Measurements from ENCODE around the gene ODAPH.

DNA sequence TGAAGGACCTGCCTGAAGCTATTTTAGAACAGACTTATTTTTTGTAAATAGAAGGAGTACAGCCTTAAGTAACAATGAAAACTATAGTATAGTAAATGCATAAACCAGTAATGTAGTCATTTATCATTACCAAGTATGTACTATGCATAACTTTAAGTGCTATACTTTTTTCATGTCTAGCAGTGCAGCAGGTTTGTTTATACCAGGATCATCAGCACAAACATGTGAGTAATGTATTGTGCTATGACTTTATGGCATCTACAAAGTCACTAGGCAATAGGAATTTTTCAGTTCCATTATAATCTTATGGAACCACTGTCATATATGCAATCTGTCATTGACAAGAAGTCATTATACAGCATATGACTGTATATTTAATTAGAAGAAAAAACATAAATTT, 3.4 kb upstream of the ODAPH start:
- TF ChIP-seq, protein P1, sequence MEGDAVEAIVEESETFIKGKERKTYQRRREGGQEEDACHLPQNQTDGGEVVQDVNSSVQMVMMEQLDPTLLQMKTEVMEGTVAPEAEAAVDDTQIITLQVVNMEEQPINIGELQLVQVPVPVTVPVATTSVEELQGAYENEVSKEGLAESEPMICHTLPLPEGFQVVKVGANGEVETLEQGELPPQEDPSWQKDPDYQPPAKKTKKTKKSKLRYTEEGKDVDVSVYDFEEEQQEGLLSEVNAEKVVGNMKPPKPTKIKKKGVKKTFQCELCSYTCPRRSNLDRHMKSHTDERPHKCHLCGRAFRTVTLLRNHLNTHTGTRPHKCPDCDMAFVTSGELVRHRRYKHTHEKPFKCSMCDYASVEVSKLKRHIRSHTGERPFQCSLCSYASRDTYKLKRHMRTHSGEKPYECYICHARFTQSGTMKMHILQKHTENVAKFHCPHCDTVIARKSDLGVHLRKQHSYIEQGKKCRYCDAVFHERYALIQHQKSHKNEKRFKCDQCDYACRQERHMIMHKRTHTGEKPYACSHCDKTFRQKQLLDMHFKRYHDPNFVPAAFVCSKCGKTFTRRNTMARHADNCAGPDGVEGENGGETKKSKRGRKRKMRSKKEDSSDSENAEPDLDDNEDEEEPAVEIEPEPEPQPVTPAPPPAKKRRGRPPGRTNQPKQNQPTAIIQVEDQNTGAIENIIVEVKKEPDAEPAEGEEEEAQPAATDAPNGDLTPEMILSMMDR (conservative IDR thresholded peaks at IDR 0.05; ENCODE audit: low read depth, low read length) = no peak
- TF ChIP-seq SMC3 (IDR thresholded peaks at IDR 0.05; ENCODE audit: low read depth, low read length) = no peak
- TF ChIP-seq CEBPB (IDR thresholded peaks at IDR 0.05; ENCODE audit: low read depth, low read length) = no peak
- TF ChIP-seq POLR2A (IDR thresholded peaks at IDR 0.05; ENCODE audit: low read depth, low read length) = no peak
- TF ChIP-seq MAZ (IDR thresholded peaks at IDR 0.05; ENCODE audit: borderline replicate concordance, low read depth, low read length) = no peak
